GM19372 (cell line): ENCODE measurements around the gene TMEM62.
A peak's percentile ranks its signal among the peaks of the same experiment; 100 is the strongest.
"Not testable (repeated sequence)": the region's sequence is repeated elsewhere in the genome, so short reads cannot be mapped to it uniquely, and the experiment has no call there.

Experiments
- ATAC-seq: cut with Tn5 transposase; IDR thresholded peaks from one replicate; pipeline ENCODE4 v1.9.1; 2021; ENCODE audit warnings: mild to moderate bottlenecking, low read depth, moderate library complexity; ENCODE audit not compliant: unreplicated experiment

TMEM62 gene

DNA sequence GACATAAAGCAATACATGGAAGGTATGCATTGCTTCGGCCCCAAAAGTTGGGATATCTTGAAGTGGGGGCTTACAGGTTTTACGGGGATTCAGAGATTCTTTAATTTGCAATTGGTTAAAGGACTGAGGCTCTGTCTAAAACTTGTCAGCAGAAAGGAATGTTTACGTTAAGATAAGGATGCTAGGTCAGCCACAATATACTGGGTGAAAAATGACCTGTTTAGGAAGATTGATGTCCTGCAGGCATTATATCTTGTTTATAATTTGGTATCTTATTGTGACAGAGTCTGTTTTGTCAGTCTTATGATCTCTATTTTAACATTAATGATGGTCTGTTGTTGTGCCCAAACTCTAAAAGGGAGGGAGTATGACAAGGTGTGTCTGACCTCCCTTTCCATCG, 36.5 kb downstream of the TMEM62 start:
- ATAC-seq: no peak

DNA sequence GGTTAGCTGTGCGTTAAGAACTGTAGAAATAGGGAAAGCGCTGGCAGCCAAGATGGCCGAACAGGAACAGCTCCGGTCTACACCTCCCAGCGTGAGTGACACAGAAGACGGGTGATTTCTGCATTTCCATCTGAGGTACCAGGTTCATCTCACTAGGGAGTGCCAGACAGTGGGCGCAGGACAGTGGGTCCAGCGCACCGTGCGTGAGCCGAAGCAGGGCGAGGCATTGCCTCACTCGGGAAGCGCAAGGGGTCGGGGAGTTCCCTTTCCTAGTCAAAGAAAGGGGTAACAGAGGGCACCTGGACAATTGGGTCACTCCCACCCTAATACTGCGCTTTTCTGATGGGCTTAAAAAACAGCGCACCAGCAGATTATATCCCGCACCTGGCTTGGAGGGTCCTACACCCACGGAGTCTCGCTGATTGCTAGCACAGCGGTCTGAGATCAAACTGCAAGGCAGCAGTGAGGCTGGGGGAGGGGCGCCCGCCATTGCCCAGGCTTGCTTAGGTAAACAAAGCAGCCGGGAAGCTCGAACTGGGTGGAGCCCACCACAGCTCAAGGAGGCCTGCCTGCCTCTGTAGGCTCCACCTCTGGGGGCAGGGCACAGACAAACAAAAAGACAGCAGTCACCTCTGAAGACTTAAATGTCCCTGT, 42.4 kb downstream of the TMEM62 start:
- not testable (repeated sequence) for ATAC-seq

DNA sequence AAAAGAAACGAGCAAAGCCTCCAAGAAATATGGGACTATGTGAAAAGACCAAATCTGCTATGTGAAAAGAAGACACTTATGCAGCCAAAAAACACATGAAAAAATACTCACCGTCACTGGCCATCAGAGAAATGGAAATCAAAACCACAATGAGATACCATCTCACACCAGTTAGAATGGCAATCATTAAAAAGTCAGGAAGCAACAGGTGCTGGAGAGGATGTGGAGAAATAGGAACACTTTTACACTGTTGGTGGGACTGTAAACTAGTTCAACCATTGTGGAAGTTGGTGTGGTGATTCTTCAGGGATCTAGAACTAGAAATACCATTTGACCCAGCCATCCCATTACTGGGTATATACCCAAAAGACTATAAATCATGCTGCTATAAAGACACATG, 43.8 kb downstream of the TMEM62 start:
- ATAC-seq: not testable (repeated sequence)

DNA sequence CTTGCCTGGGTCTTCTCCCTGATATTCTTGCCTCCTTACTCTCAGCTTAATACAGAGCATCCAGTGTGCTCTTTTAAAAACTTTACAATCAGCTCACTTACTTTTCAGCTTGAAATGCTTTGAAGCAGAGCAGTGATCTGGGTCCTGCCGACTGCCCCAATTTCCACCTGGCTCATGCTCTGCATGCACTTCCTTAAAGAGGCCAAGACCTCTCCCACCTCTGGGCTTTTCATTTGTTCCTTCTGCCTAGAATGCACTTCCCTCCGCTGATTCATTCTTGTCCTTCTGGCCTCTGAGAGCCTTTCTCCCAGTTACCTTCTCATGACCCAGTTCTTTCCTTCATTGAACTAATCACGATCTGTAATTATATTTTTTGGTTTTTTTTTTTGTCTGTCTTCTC, 49.9 kb downstream of the TMEM62 start:
- ATAC-seq: no peak

DNA sequence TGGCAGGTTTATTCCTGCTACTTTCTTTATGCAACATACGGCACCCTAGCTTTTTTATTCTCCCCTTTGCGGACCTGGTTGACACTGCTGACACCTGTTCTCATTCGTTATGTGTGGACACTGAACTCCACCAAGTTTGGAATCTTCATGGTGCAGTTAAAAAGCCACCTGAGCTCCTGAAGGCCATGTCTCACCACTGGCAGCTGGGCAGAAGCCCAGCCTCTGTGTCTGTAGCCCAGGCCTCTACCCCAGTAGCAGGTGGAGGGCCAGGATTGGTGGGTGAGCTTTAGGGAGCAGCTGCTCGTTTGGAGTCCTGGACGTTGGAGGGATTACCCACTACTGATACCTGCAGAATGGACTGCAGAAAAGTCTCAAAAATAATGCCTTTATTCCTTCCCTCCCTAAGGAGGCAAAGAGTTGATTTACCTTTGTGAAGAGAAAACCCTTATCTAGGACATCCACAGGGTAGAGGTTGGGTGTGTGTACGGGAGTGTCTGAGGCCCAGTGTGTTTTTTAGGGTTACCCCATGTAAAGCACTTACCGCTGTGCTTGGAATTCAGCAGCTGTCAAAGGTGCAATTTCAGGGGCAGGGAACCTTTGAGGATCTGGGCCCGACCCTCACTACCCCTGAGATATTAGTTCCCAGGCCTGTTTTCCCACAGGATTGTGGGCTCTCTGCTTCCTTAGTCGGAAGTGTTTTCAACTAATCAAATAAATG, 51.2 kb downstream of the TMEM62 start:
- no peak for ATAC-seq

DNA sequence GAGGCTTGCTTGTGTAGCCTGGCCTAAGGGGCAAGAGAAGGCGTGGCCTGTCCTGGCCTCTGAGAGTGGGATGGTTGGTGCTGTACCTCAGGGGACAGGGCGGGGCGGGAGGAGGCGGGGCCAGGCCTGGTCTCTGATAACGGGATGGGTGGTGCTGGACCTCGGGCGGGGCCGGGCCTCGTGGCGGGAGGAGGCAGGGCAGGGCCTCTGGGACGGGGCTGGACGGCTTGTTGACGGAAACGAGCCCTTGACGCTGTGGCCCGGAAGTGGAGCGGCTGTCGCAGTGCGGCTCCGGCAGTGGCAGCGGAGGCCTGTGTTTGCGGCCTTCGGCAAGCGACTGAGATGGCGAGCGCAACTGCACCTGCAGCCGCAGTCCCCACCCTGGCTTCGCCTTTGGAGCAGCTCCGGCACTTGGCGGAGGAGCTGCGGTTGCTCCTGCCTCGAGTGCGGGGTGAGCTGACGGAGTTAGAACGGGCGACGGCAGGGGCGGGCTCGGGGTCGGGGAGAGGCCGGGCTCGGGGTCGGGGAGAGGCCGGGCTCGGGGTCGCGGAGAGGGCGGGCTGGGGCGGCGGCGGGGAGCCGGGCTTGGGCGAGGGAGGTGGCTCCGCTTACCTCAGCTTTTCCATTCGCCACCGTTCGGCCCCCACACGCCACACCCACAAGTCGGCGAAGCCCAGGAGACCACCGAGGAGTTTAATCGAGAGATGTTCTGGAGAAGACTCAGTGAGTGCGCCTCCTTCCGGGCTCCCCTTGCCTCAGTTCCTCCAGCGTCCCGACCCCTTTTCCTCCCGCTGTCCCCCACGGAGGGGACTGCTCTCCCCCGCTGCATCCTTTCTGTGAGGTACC, 52.0 kb downstream of the TMEM62 start, which contains the start of gene CCNDBP1:
Gene CCNDBP1, plus strand, starts transcription at position 247 of the 846 bp plus-strand sequence. Its CDS starts 96 bp downstream, at position 343.
- peak; percentile 96 for ATAC-seq

DNA sequence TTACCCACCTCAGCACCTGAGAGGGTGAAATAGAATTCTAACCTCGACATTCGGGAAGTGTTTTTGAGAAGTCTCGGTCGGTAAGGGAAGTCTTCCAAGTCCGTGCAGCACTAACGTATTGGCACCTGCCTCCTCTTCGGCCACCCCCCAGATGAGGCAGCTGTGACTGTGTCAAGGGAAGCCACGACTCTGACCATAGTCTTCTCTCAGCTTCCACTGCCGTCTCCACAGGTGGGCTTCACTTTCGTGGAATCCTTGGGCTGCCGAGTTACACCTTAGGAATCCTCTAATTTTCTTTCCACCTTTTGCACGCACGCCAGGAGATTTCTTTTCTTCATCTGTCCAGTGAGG, 52.6 kb downstream of the TMEM62 start:
- ATAC-seq: no peak

DNA sequence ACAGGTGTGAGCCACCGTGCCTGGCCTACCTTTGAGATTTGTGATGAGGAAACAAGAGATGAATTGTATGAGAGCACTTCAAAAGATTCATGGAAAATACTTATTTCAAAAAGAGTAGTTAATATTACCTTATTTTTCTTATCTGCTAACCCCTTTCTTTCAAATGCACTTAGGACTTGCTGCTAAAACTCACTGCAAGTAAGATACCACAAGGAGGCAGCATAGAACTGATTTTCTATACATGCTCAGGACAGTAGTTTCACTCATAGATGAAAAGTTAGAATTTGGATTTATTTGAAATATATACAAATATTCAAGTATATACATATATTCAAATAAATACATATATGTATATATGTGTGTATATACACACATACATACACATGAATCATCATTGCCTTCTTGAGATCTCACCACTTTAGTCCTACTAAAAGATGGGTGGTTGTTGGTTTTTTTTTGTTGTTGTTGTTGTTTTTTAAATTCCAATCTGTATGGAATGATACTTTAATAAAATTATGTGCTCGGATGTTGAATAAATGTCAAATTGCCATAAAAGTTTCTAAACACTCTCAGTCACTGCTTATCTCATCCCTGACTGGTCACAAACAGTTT, 54.3 kb downstream of the TMEM62 start:
- ATAC-seq: no peak

DNA sequence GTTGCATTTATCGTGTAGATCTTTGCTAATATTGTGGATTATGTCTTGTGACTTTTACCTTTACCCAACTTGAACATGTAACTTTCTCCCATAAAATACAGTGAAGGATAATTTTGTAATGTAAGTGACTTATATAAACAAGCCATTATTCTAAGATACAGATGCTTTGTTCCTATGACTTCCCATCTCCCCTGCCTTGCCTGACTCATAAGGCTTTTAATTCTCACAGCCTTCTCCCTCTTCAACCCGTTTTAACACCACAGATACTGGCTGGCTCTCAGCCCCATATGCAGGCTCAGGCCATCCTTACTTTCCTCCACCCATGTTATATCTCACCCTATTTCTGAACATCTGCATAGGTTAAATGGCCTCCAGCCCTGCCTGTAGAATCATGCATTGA, 55.9 kb downstream of the TMEM62 start:
- no peak for ATAC-seq

DNA sequence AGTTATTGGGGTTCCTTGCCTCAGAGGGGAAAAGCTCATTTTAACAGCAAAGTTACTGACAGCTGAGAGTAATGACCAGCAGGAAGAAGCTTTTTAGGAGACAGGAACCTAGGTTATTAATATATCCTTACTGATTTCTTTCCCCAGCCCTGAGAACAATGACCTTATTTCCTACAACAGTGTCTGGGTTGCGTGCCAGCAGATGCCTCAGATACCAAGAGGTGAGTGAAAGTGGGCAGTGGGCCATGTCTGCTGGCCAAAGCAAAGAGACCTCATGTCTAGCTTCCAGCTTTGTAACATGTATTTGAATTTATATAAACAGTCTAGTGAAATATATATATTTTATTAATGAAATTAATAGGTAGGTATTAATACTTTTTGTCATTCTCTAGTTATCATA, 56.8 kb downstream of the TMEM62 start:
- no peak for ATAC-seq

DNA sequence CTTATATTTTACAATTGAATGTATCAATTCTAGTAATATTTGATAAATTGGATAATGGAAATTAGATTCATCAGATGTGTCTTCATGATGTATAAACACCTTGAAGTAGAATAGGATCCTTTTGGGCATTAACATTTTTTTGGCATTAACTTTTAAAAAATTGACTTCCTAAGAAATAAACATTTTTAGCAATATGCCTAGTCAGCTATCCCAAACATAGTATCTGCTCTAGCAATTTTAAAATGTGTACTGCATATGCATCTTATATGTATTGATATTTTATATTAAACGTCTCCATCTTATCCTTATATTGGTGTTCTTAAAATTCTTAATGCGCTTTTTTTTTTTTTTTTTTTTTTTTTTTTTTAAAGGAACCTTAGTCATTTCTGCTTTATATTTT, 60.3 kb downstream of the TMEM62 start:
- no peak for ATAC-seq

DNA sequence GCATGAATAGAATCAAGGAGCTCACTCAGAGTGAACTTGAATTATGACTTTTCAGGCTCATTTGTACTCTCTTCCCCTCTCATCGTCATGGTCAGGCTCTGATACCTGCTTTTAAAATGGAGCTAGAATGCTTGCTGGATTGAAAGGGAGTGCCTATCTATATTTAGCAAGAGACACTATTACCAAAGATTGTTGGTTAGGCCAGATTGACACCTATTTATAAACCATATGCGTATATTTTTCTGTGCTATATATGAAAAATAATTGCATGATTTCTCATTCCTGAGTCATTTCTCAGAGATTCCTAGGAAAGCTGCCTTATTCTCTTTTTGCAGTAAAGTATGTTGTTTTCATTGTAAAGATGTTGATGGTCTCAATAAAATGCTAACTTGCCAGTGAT, 61.4 kb downstream of the TMEM62 start:
- no peak for ATAC-seq

DNA sequence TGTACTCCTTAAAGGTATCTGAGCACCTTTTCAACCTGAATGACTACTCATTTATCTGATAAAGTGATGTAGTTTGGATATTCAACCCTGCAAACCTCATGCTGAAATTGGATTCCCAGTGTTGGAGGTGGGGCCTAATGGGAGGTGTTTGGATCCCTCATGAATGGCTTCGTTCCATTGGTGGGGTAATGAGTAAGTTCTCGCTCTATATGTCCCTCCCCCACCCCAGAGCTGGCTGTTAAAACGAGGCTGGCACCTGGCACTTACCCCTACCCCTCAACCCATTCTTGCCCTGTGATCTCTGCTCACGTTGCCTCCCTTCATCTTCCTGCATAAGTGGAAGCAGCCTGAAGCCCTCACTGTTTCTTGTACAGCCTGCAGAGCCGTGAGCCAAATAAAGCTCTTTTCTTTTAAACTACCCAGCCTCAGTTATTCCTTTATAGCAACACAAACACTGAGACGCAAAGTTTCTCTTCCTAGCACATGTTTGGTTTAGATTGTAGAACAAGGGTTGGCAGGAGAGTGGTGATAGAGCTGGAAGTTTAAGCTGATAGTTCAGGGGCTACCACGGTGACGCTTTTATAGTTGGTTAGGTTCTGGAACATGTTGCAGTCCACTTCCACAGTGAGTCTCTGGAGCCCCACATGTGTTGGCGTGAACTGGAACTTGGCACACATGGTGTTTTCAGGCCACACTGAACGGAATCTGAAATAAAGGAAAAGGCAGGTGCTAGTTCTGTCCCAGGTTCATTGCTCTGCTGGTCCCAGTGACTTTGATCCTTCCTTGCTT, 63.6 kb downstream of the TMEM62 start:
- no peak for ATAC-seq

DNA sequence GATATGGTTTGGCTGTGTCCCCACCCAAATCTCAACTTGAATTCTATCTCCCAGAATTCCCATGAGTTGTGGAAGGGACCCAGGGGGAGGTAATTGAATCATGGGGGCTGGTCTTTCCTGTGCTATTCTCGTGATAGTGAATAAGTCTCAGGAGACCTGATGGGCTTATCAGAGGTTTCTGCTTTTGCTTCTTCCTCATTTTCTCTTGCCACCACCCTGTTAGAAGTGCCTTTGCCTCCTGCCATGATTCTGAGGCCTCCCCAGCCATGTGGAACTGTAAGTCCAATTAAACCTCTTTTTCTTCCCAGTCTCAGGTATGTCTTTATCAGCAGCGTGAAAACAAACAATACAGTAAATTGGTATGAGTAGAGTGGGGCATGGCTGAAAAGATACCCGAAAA, 64.4 kb downstream of the TMEM62 start:
- ATAC-seq: not testable (repeated sequence)

DNA sequence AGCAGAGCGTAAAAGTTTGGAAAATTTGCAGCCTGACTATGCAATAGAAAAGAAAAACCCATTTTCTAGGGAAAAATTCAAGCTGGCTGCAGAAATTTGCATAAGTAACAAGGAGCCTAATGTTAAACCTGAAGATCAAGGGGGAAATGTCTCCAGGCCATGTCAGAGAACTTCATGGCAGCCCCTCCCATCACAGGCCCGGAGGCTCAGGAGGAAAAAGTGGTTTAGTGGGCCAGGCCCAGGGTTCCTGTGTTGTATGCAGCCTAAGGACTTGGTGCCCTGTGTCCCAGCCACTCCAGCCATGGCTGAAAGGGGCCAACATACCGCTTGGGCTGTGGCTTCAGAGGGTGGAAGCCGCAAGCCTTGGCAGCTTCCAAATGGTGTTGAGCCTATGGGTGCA, 65.2 kb downstream of the TMEM62 start:
- not testable (repeated sequence) for ATAC-seq

DNA sequence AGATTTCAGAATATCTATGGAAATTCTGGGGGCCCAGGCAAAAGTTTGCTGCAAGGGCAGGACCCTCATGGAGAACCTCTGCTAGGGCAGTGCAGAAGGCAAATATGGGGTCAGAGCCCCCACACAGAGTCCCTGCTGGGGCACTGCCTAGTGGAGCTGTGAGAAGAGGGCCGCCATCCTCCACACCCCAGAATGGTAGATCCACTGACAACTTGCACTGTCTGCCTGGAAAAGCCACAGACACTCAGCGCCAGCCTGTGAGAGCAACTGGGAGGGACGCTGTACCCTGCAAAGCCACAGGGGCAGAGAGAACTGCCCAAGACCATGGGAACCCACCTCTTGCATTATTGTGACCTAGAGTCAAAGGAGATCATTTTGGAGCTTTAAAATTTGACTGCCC, 65.6 kb downstream of the TMEM62 start:
- ATAC-seq: no peak

DNA sequence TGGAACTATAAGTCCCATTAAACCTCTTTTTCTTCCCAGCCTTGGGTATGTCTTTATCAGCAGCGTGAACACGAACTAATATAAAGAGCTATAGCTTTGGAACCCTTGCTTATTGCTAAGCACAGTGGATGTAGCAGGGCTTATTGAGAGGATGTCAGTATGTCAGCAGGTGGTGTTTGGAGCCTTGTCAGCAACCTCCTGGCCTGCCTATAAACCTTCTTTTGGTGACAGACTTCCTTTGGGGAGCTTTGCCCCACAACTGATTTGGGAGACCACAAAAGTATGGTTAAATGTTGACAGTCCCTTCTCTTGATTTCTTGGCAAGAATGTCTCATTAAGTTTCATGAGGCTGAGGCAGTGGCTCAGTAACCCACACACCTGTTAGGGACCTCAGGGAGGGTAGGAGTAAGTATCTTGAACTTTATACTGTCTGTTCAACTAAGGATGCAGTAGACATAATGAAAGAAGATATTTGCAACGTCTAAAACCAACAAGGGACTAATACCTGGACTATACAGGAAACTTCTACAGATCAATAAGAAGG, 66.6 kb downstream of the TMEM62 start:
- no peak for ATAC-seq

DNA sequence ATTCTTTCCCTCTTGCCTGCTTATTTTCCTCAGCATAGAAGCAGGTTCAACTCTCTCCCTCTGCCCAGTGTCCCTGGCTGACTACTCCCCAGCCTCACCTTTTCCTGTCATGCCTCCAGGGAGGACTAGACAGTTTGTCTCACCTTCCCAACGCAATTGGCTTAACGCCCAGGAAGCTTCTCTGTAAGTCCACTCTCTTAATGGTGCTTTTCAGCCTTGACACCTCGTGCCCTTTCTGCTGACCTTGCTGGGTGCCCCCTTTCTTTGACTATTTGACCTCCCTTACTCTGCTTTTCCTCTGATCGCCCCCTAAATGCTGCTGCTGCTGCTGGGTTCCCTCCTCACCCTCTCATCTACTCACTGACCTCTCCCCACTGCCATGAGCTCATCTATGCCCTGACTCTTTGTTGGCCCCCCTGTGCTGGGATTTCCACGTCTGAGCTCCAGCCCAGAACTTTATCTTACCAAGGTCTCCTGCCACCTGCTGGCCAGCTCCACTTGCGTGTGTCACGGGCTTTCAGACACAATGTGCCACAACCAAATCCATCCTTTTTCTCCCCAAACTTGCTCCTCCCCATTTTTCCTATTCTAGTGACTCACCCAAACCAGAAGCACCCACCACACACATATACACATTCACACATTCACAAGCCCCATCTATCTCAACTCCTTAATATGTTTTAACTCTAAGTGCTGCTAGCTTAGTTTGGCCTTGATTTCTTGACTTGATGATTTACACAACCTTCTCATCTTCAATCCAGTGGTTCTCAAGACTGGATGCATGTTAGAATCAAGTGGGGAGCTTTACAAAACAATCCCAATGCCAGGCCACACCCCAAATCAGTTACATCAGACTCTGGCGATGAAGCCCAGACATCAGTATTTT, 70.9 kb downstream of the TMEM62 start:
- ATAC-seq: no peak

DNA sequence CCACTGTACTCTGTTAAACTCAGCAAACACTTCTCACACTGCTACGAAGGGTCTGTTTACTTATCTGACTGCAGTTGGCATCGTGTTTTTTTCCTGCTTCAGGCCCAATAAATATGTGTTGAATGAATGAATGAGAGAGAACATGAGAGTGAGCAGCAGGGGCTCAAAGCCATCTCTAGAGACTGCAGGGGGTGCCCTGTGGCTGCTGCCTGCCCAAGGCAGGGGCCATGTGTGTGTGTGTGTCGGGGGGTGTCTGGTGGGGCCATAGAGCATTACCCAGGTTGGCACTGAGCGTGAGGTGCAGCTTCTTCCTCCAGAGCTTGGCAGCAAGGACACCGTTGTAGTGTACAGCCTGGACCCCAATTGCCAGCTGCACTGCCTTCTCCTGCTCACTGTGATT, 72.7 kb downstream of the TMEM62 start:
- no peak for ATAC-seq
